DND-41 (cell line): ENCODE results near the gene GADD45B.
"Not testable (repeated sequence)": the region's sequence is repeated elsewhere in the genome, so short reads cannot be mapped to it uniquely, and the experiment has no call there.

Source experiments
- ATAC-seq: fragments of 200-7000 bp; cut with Tn5 transposase; 3 replicates; pipeline ENCODE4 v1.9.1; 2021; ENCODE audit warnings: low read depth; ENCODE audit not compliant: insufficient read depth
- DNase-seq: peaks from one replicate; pipeline ENCODE4 v3.0.0-alpha.2; 2020
- H2AFZ ChIP-seq: 2 replicates; pipeline ENCODE4 v1.6.0; 2012; ENCODE audit warnings: low read depth, low read length
- H3K27ac ChIP-seq: 2 replicates; pipeline ENCODE4 v1.5.1; 2012; ENCODE audit warnings: low read length, inconsistent platforms
- H3K27me3 ChIP-seq: fragments of 200-600 bp; sonication (generic); 2 replicates; pipeline ENCODE4 v1.6.0; 2012; ENCODE audit warnings: low read length, mild to moderate bottlenecking, inconsistent platforms; ENCODE audit not compliant: insufficient read depth, poor library complexity
- H3K36me3 ChIP-seq: 2 replicates; pipeline ENCODE4 v1.5.1; 2012; ENCODE audit warnings: low read length, inconsistent platforms; ENCODE audit not compliant: insufficient read depth
- H3K4me1 ChIP-seq: 2 replicates; pipeline ENCODE4 v1.5.1; 2012; ENCODE audit warnings: mild to moderate bottlenecking, low read length; ENCODE audit not compliant: insufficient read depth
- H3K4me2 ChIP-seq: 2 replicates; pipeline ENCODE4 v1.6.0; 2012; ENCODE audit warnings: mild to moderate bottlenecking, moderate library complexity, low read length, inconsistent platforms; ENCODE audit not compliant: insufficient read depth
- H3K4me3 ChIP-seq, 2 experiments: fragments of 200-600 bp in 1 of 2; shearing (Covaris generic) in 1 of 2; 2 replicates each; pipeline ENCODE4 v1.5.1; 2012 to 2016; ENCODE audit warnings: inconsistent platforms in 2 of 2, low read length in 2 of 2, mild to moderate bottlenecking in 2 of 2, low read depth in 1 of 2, moderate library complexity in 1 of 2
- H3K79me2 ChIP-seq: 2 replicates; pipeline ENCODE4 v1.6.0; 2012; ENCODE audit warnings: low read length, inconsistent platforms; ENCODE audit not compliant: insufficient read depth
- H3K9ac ChIP-seq: 2 replicates; pipeline ENCODE4 v1.6.0; 2012; ENCODE audit warnings: low read depth, mild to moderate bottlenecking, inconsistent platforms, low read length, moderate library complexity
- H3K9me3 ChIP-seq: 2 replicates; pipeline ENCODE4 v1.5.1; 2012; ENCODE audit warnings: low read length, moderate library complexity, mild to moderate bottlenecking, inconsistent platforms; ENCODE audit not compliant: insufficient read depth, severe bottlenecking
- H4K20me1 ChIP-seq: 2 replicates; pipeline ENCODE4 v1.6.0; 2012; ENCODE audit warnings: low read length; ENCODE audit not compliant: insufficient read depth
- EZH2 ChIP-seq: IDR thresholded peaks from 3 replicates; pipeline ENCODE4 v1.6.1; 2012; ENCODE audit warnings: borderline replicate concordance, low read depth, mild to moderate bottlenecking, moderate library complexity, low read length, inconsistent platforms; ENCODE audit not compliant: severe bottlenecking
- TF ChIP-seq, protein P1 (sequence below): IDR thresholded peaks from 2 replicates; pipeline ENCODE4 v1.5.1; 2012; ENCODE audit warnings: borderline replicate concordance, low read length, moderate library complexity, mild to moderate bottlenecking; ENCODE audit not compliant: poor library complexity, severe bottlenecking; ENCODE audit errors: extremely low read depth

GADD45B gene

DNA sequence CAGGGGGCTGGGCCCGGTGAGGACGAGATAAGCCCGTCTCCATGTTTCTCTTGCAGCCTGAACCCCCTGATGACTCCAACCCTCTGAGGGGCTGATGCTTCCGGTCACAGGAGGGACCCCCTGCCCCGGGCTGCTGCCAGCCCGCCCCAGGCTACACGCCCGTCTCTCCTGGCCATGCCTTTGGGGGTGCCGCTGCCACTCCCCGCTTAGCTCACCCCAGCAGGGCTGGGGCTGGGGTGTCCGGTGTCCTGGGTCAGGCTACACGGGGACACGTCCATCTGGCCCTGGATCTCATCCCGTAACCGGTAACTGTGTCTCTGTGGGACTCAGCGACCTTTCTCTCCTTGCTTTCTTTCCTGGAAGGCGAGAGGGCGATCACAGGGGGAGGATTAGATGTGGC lies 40.8 kb downstream of the GADD45B start:
- TF ChIP-seq, protein P1, sequence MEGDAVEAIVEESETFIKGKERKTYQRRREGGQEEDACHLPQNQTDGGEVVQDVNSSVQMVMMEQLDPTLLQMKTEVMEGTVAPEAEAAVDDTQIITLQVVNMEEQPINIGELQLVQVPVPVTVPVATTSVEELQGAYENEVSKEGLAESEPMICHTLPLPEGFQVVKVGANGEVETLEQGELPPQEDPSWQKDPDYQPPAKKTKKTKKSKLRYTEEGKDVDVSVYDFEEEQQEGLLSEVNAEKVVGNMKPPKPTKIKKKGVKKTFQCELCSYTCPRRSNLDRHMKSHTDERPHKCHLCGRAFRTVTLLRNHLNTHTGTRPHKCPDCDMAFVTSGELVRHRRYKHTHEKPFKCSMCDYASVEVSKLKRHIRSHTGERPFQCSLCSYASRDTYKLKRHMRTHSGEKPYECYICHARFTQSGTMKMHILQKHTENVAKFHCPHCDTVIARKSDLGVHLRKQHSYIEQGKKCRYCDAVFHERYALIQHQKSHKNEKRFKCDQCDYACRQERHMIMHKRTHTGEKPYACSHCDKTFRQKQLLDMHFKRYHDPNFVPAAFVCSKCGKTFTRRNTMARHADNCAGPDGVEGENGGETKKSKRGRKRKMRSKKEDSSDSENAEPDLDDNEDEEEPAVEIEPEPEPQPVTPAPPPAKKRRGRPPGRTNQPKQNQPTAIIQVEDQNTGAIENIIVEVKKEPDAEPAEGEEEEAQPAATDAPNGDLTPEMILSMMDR: no peak
- TF ChIP-seq EZH2: no peak
- Histone ChIP-seq H3K9me3 (no peaks in the 10 kb centered on the region), H3K27ac (no peak overlapping the region), H3K36me3 (no peaks in the 10 kb centered on the region), H2AFZ (no peak overlapping the region), H3K4me1 (peaks cover 11% of the 10 kb centered on the region), H4K20me1 (no peaks in the 10 kb centered on the region), H3K4me2 (no peak overlapping the region), H3K79me2 (no peaks in the 10 kb centered on the region), H3K27me3 (peaks cover 4% of the 10 kb centered on the region), H3K4me3 (no peak overlapping the region), H3K9ac (no peak overlapping the region)
- no peak for ATAC-seq
- no peak for DNase-seq

- H2AFZ ChIP-seq: no peak overlapping the region
- DNase-seq: peak; percentile 68
Observed at GRCh38 chr19:2517881-2518601, 42.1 kb downstream of the GADD45B start.

GRCh38 chr19:2518856-2519255 lies 42.9 kb downstream of the GADD45B start:
- H3K79me2 ChIP-seq, H3K4me3 ChIP-seq, DNase-seq, H3K27ac ChIP-seq, H3K9me3 ChIP-seq, H3K36me3 ChIP-seq, H3K9ac ChIP-seq, H2AFZ ChIP-seq, ATAC-seq, H3K4me2 ChIP-seq, H3K27me3 ChIP-seq, H4K20me1 ChIP-seq: not testable (repeated sequence)
- H3K4me1 ChIP-seq: peaks cover 11% of the 10 kb centered on the region

More at GRCh38 chr19:2517881-2518601, 42.1 kb downstream of the GADD45B start:
- Histone ChIP-seq H3K9me3 (no peaks in the 10 kb centered on the region), H3K4me2 (0 out of 2 replicates have a peak overlapping the region, but pooled peaks have one; percentile 39), H3K27ac (no peak overlapping the region), H3K79me2 (no peaks in the 10 kb centered on the region), H3K27me3 (peaks cover 4% of the 10 kb centered on the region), H3K4me1 (peaks cover 11% of the 10 kb centered on the region), H3K4me3 (no peak overlapping the region), H3K36me3 (no peaks in the 10 kb centered on the region), H3K9ac (no peak overlapping the region), H4K20me1 (no peaks in the 10 kb centered on the region)
- no peak for TF ChIP-seq EZH2
- TF ChIP-seq, protein P1: no peak
- ATAC-seq: peak; percentile 84

DNA sequence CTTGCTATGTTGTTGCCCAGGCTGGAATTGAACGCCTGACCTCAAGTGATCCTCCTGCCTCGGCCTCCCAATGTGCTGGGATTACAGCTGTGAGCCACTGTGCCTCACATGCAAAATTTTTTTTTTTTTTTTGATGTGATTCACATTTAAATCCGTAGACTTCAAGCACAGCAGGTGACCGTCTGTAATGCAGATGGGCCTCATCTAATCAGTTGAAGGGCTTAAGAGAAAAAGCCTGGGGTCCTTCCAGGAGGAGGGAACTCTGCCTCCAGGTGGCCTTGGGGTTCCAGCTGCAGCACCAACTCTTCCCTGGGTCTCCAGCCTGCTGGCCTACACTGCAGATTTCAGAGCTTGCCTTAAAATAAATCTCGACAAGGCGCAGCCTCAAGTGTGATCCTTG lies 43.6 kb downstream of the GADD45B start:
- Histone ChIP-seq H3K36me3 (no peaks in the 10 kb centered on the region), H3K27me3 (peaks cover 4% of the 10 kb centered on the region), H2AFZ (no peak overlapping the region), H3K4me2 (no peak overlapping the region), H3K4me3 (no peak overlapping the region), H3K9ac (no peak overlapping the region), H3K4me1 (peaks cover 11% of the 10 kb centered on the region), H4K20me1 (no peaks in the 10 kb centered on the region; the same call in 1 of the 2 replicates), H3K27ac (no peak overlapping the region), H3K9me3 (no peaks in the 10 kb centered on the region), H3K79me2 (no peaks in the 10 kb centered on the region)
- DNase-seq: no peak
- TF ChIP-seq, protein P1: no peak
- TF ChIP-seq EZH2: no peak
- ATAC-seq: no peak
